HUES48 (cell line): ENCODE results near the gene TOP3B.

Experiments
- H3K27ac ChIP-seq: one replicate; pipeline ENCODE4 v1.7.0; 2013; ENCODE audit warnings: low read depth, low read length, inconsistent platforms
- H3K27me3 ChIP-seq: 2 replicates; pipeline ENCODE4 v1.6.1; 2013; ENCODE audit warnings: mild to moderate bottlenecking, low read length; ENCODE audit not compliant: control insufficient read depth, insufficient read depth
- H3K36me3 ChIP-seq: 2 replicates; pipeline ENCODE4 v1.6.1; 2013; ENCODE audit warnings: low read length; ENCODE audit not compliant: control insufficient read depth, insufficient read depth
- H3K4me1 ChIP-seq: 2 replicates; pipeline ENCODE4 v1.6.1; 2013; ENCODE audit warnings: mild to moderate bottlenecking, low read length; ENCODE audit not compliant: control insufficient read depth, insufficient read depth
- H3K4me3 ChIP-seq: 2 replicates; pipeline ENCODE4 v1.5.1; 2013; ENCODE audit warnings: mild to moderate bottlenecking, low read depth, low read length
- H3K9ac ChIP-seq: 2 replicates; pipeline ENCODE4 v1.6.1; 2013; ENCODE audit warnings: mild to moderate bottlenecking, low read depth, low read length, moderate library complexity
- H3K9me3 ChIP-seq: 2 replicates; pipeline ENCODE4 v1.6.1; 2013; ENCODE audit warnings: low read length; ENCODE audit not compliant: control insufficient read depth, insufficient read depth

The TOP3B gene

GRCh38 chr22:21966643-21967516, 15.7 kb downstream of the TOP3B start:
- Histone ChIP-seq H3K36me3 (peaks cover 95% of the 10 kb centered on the region), H3K4me3 (no peak overlapping the region), H3K9me3 (no peaks in the 10 kb centered on the region), H3K27ac (no peak overlapping the region), H3K27me3 (no peaks in the 10 kb centered on the region), H3K9ac (no peak overlapping the region), H3K4me1 (no peaks in the 10 kb centered on the region)

DNA sequence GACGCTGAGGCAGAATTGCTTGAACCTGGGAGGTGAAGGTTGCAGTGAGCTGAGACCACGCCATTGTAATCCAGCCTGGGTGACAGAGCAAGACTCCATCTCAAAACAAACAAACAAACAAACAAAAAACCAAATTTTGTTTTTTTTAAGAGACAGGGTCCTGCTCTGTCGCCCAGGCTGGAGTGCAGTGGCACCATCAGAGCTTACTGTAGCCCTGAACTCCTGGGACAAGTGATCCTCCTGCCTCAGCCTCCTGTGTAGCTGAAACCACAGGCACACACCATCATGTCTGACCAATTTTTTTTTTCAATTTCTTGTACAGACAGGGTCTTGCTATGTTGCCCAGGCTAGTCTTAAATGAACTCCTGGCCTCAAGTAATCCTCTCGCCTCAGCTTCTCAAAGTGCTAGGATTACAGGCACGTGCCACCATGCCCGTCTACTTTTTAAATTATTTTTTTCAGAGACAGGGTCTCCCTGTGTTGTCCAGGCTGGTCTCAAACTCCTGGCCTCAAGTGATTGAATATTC, 16.8 kb downstream of the TOP3B start:
- no peaks in the 10 kb centered on the region for H3K4me1 ChIP-seq
- no peak overlapping the region for H3K27ac ChIP-seq
- no peaks in the 10 kb centered on the region for H3K9me3 ChIP-seq
- H3K36me3 ChIP-seq: peaks cover 92% of the 10 kb centered on the region
- no peaks in the 10 kb centered on the region for H3K27me3 ChIP-seq
- no peak overlapping the region for H3K4me3 ChIP-seq
- H3K9ac ChIP-seq: no peak overlapping the region

DNA sequence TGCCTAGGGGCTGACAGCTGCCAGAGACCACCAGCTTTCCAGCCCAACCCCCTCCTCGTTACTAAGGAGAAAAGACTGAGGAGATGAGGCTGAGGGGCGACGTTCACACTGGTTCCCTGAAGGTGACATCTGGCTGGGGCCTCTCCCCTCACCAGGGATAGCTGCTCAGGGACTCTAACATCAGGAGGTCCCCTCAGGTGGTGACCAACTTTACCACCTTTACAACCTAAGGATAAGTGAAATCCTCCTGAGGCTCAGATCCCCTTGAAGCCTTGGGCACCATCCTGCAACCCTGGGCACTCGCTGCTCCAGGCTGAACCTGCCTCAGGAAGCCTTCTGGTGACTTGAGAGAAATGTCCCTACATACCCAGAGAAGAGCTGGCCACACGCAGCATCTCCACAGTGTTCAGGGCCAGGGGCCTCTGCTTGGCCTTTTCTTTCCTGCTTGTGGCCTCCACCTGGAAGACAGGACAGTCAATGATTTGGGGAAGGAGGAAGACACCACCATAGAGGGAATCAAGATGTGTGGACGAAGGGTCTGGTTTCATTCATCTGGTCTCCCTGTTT, 17.6 kb downstream of the TOP3B start:
- no peak overlapping the region for H3K27ac ChIP-seq
- H3K4me3 ChIP-seq: no peak overlapping the region
- H3K9me3 ChIP-seq: no peaks in the 10 kb centered on the region
- H3K4me1 ChIP-seq: no peaks in the 10 kb centered on the region
- H3K9ac ChIP-seq: no peak overlapping the region
- no peaks in the 10 kb centered on the region for H3K27me3 ChIP-seq
- peaks cover 90% of the 10 kb centered on the region for H3K36me3 ChIP-seq

GRCh38 chr22:21964234-21964633, 18.4 kb downstream of the TOP3B start:
- H3K36me3 ChIP-seq: peaks cover 92% of the 10 kb centered on the region

GRCh38 chr22:21963790-21964211, 18.8 kb downstream of the TOP3B start:
- peaks cover 94% of the 10 kb centered on the region for H3K36me3 ChIP-seq
- no peak overlapping the region for H3K27ac ChIP-seq
- H3K27me3 ChIP-seq: no peaks in the 10 kb centered on the region
- H3K9me3 ChIP-seq: no peaks in the 10 kb centered on the region
- H3K4me3 ChIP-seq: no peak overlapping the region
- H3K9ac ChIP-seq: no peak overlapping the region
- no peaks in the 10 kb centered on the region for H3K4me1 ChIP-seq

More at GRCh38 chr22:21964234-21964633, 18.4 kb downstream of the TOP3B start:
- H3K9me3 ChIP-seq: no peaks in the 10 kb centered on the region
- no peak overlapping the region for H3K27ac ChIP-seq
- no peak overlapping the region for H3K4me3 ChIP-seq
- no peak overlapping the region for H3K9ac ChIP-seq
- no peaks in the 10 kb centered on the region for H3K27me3 ChIP-seq
- H3K4me1 ChIP-seq: no peaks in the 10 kb centered on the region

DNA sequence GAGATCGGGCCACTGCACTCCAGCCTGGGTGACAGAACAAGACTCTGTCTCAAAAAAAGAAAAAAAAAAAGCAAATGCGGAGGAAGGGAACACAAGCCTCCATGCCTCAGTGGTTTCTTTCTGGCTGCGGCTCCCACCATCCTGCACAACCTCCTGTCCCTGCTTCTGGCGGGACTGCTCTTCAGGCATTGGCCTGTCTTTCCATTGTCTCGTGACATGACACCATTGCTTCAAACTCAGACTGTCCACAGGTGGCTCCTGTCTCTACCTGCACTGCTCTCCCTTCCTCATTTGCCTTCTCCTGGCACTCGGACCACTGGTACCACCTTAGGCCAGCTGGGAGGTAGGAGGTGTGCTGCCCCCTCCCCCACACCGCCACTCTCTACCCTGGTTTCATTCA, 19.3 kb downstream of the TOP3B start:
- H3K4me3 ChIP-seq: no peak overlapping the region
- H3K9ac ChIP-seq: no peak overlapping the region
- H3K27me3 ChIP-seq: no peaks in the 10 kb centered on the region
- no peaks in the 10 kb centered on the region for H3K4me1 ChIP-seq
- H3K36me3 ChIP-seq: peaks cover 94% of the 10 kb centered on the region
- no peak overlapping the region for H3K27ac ChIP-seq
- H3K9me3 ChIP-seq: no peaks in the 10 kb centered on the region

- Histone ChIP-seq H3K27ac (no peak overlapping the region), H3K9ac (no peak overlapping the region), H3K4me1 (no peaks in the 10 kb centered on the region), H3K36me3 (peaks cover 89% of the 10 kb centered on the region), H3K27me3 (no peaks in the 10 kb centered on the region), H3K4me3 (no peak overlapping the region), H3K9me3 (no peaks in the 10 kb centered on the region)
Observed at GRCh38 chr22:21962655-21962949, 20.0 kb downstream of the TOP3B start.

GRCh38 chr22:21961886-21962654, 20.5 kb downstream of the TOP3B start:
- no peak overlapping the region for H3K27ac ChIP-seq
- H3K4me3 ChIP-seq: no peak overlapping the region
- no peaks in the 10 kb centered on the region for H3K9me3 ChIP-seq
- H3K36me3 ChIP-seq: peaks cover 84% of the 10 kb centered on the region
- H3K27me3 ChIP-seq: no peaks in the 10 kb centered on the region
- H3K9ac ChIP-seq: no peak overlapping the region
- no peaks in the 10 kb centered on the region for H3K4me1 ChIP-seq

DNA sequence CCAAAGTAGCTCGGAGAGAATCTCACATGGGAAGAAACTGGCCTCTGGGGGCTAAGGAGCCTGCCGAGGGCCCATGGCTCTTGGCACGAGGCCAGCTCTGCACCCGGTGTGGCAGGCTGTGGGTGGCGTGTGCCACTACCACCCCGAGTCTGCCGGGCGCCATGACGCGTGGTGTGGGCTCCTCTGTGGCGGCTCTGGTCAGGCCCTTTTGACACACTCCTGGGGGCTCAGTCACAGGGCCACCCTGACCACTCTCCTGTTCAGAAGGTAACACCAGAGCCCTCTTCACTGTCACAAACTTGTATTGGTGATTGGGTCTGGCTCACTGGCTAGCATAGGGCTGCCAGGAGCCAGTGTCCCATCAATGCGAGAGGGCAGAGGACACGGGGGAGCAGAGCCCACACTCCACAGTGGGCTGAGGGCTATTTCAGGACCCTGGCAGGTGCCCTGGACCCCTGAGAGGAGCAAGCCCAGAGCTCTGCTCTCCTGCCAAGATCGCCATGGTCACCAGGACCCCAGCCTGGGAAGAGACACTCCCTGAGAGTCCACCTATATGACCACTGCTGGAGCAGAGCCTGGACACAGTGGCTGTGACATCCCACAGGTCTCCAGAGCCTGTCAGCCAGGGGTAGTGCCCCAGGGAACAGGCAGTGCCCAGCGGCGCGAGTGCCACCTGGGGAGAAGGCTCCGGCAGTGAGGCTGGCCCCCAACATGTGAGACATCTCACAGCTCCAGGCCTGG, 21.3 kb downstream of the TOP3B start:
- Histone ChIP-seq H3K9ac (no peak overlapping the region), H3K27me3 (no peaks in the 10 kb centered on the region), H3K9me3 (no peaks in the 10 kb centered on the region), H3K27ac (no peak overlapping the region), H3K4me3 (no peak overlapping the region), H3K36me3 (peaks cover 76% of the 10 kb centered on the region), H3K4me1 (no peaks in the 10 kb centered on the region)

GRCh38 chr22:21960200-21961126, 22.1 kb downstream of the TOP3B start:
- H3K4me1 ChIP-seq: no peaks in the 10 kb centered on the region
- no peaks in the 10 kb centered on the region for H3K9me3 ChIP-seq
- no peak overlapping the region for H3K9ac ChIP-seq
- no peak overlapping the region for H3K4me3 ChIP-seq
- H3K27ac ChIP-seq: no peak overlapping the region
- no peaks in the 10 kb centered on the region for H3K27me3 ChIP-seq
- H3K36me3 ChIP-seq: peaks cover 68% of the 10 kb centered on the region
